GM12873 (cell line): ENCODE measurements around the gene HTRA1.

Experiments
- CTCF ChIP-seq: IDR thresholded peaks from 2 replicates; pipeline ENCODE4 v1.5.1; 2012; ENCODE audit warnings: low read depth, mild to moderate bottlenecking, moderate library complexity, low read length, control low read depth; ENCODE audit not compliant: insufficient read depth; ENCODE audit errors: missing control alignments

The HTRA1 gene

GRCh38 chr10:122484276-122485060 lies 23.1 kb downstream of the HTRA1 start:
- TF ChIP-seq CTCF: no peak

- TF ChIP-seq CTCF: no peak
These were observed 24.3 kb downstream of the HTRA1 start for GRCh38 chr10:122485670-122486069.

GRCh38 chr10:122486406-122487080 lies 25.2 kb downstream of the HTRA1 start:
- TF ChIP-seq CTCF: no peak

GRCh38 chr10:122487174-122487765 lies 25.9 kb downstream of the HTRA1 start:
- TF ChIP-seq CTCF: no peak

- TF ChIP-seq CTCF: no peak
These were observed 28.9 kb downstream of the HTRA1 start for GRCh38 chr10:122490268-122490667.

- TF ChIP-seq CTCF: no peak
These were observed 29.7 kb downstream of the HTRA1 start for GRCh38 chr10:122490786-122491680.

- no peak for TF ChIP-seq CTCF
These were observed 30.7 kb downstream of the HTRA1 start for GRCh38 chr10:122492006-122492405.
